Measurements from ENCODE around the gene SYT12. TPM values are rescaled to one million over a fixed set of nuclear protein-coding genes. Genes with fewer than 3 reads are reported as not detected.

SYT12 gene
- total RNA-seq, 1 donor: under 0.01 TPM

DNA sequence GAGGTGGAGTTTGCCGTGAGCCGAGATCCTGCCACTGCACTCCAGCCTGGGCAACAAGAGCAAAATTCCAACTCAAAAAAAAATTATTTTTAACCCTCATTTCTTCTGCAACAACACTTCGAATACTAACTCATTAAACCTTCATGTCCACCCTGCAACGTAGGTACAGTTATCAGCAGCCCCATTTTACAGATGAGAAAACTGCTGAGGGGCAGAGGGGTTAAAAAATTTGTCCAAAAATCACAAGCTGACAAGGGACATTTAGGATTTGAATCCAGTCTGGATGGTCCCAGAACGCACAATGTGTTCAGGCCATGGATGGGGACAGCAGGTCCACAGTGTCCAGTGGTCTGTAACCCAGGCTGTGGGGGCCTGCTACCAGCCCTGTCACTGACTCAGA, 62.7 kb downstream of the SYT12 start:
- DNase-seq (ENCODE audit: low read depth in 2 of 3, low spot score in 2 of 3): no peak

- DNase-seq (ENCODE audit: low read depth in 2 of 3, low spot score in 2 of 3): no peak
Measured at GRCh38 chr11:67090717-67091116, 67.8 kb downstream of the SYT12 start.

GRCh38 chr11:67095214-67095507, 72.2 kb downstream of the SYT12 start:
- DNase-seq (ENCODE audit: low read depth in 2 of 3, low spot score in 2 of 3): no peak

- no peak for DNase-seq (ENCODE audit: low read depth in 2 of 3, low spot score in 2 of 3)
Measured at GRCh38 chr11:67098799-67099429, 76.0 kb downstream of the SYT12 start.

DNA sequence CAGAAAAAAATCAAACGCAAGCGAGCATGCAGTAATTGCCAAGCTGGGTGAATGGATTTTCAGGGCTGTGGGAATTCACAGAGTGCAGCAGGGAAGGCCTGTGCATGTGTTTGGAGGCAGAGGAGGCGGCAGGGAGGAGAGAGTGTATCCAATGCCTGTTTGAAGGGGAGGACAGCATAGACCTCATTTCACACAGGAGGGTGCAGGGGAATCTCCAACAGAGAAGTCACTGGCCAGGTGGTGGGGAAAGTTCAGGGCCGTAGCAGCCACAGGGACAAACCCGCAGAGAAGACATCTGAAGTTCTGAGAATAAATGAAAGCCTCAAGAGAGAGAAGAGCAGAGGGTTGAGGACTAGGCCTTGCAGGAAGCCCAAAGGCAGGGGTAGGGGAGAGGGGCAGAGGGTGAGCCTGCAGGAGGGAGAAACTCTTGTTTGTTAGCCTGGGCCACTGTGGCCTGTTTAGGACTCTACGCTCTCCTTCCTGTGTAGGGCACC, 76.9 kb downstream of the SYT12 start:
- DNase-seq (ENCODE audit: low read depth in 2 of 3, low spot score in 2 of 3): no peak

Other genes with a start within 250 kb of the SYT12 start
- gene RCE1, start 179.7 kb upstream of the SYT12 start, total RNA-seq: 30.4 TPM
- 33.7 TPM for gene LRFN4, start 166.1 kb upstream of the SYT12 start, total RNA-seq
- gene PC, start 64.8 kb upstream of the SYT12 start, total RNA-seq: 1.6 TPM
- gene C11orf86, start 47.8 kb upstream of the SYT12 start, total RNA-seq: not detected
- gene RHOD, start 33.7 kb downstream of the SYT12 start, total RNA-seq: 0.54 TPM
- gene KDM2A, start 96.1 kb downstream of the SYT12 start, total RNA-seq: 67.9 TPM
- gene GRK2, start 243.3 kb downstream of the SYT12 start, total RNA-seq: 543 TPM